Ovary (tissue), 9 donors: ENCODE data around the gene SEC23B. TPM values are rescaled to one million over a fixed set of nuclear protein-coding genes. Genes with fewer than 3 reads are reported as not detected.
A peak's percentile ranks its signal among the peaks of the same experiment; 100 is the strongest.
"Not testable (repeated sequence)": the region's sequence is repeated elsewhere in the genome, so short reads cannot be mapped to it uniquely, and the experiment has no call there.

Source experiments
- DNase-seq, 5 donors: peaks; one replicate each; pipeline ENCODE4 v3.0.0-alpha.2; 2019 to 2020
- H3K27ac ChIP-seq, 2 donors: fragments of 200-600 bp; one replicate each; pipeline versions ENCODE4 v1.5.1 to v1.8.0; 2019 to 2022
- H3K27me3 ChIP-seq: fragments of 200-600 bp; one replicate; pipeline ENCODE4 v1.8.0; 2022
- H3K36me3 ChIP-seq: fragments of 200-600 bp; sonication (generic); one replicate; pipeline ENCODE4 v1.5.1; 2019
- H3K4me1 ChIP-seq: one replicate; pipeline ENCODE4 v1.8.1; 2013; ENCODE audit warnings: mild to moderate bottlenecking, moderate library complexity; ENCODE audit not compliant: insufficient read depth
- H3K4me3 ChIP-seq: fragments of 200-600 bp; sonication (generic); one replicate; pipeline ENCODE4 v1.5.1; 2017
- H3K9me3 ChIP-seq, 2 donors: fragments of 200-600 bp in 1 of 2; sonication (generic) in 1 of 2; one replicate each; pipeline versions ENCODE4 v1.5.1 to v1.8.1; 2013 to 2019; ENCODE audit warnings: mild to moderate bottlenecking in 1 of 2, moderate library complexity in 1 of 2
- CTCF ChIP-seq, 3 donors: fragments of 450-650 bp in 2 of 3; fragments of 200-600 bp in 1 of 3; IDR thresholded peaks; one replicate each; pipeline versions ENCODE4 v1.5.1 to v1.8.0; 2016 to 2022; ENCODE audit warnings: antibody characterized with exemption in 3 of 3, mild to moderate bottlenecking in 1 of 3
- EP300 ChIP-seq: sonication (generic); formaldehyde crosslinking; IDR thresholded peaks from one replicate; pipeline ENCODE4 v1.6.1; 2017; ENCODE audit warnings: antibody characterized with exemption
- POLR2A ChIP-seq: fragments of 450-650 bp; IDR thresholded peaks from one replicate; pipeline ENCODE4 v1.6.1; 2017; ENCODE audit warnings: antibody characterized with exemption, mild to moderate bottlenecking, moderate library complexity
- WGBS, 3 donors: extraction: QIAGEN DNeasy Blood & Tissue Kit in 1 of 3; methylation state at CpG; one replicate each; pipeline versions ENCODE4 v1.1.5 to v1.1.7; 2013 to 2017; 5-methylcytosine and 5-hydroxymethylcytosine counted together
- intact Hi-C, 4 donors: fragments of 100-400 bp; cut with DNase I; formaldehyde crosslinking; loops; one replicate each; pipeline versions ENCODE4 v1.11.0 to v1.15.1; 2022 to 2023
- polyA plus RNA-seq, 2 donors: library from polyadenylated mRNA; stranded (reverse); fragments of 200-250 nt in 1 of 2; fragments of 350-450 nt in 1 of 2; fragmentation: Illumina TruSeq in 1 of 2; extraction: RNeasy Lipid Tissue Mini Kit (QIAGEN cat#74804) in 1 of 2; gene quantifications; one replicate each; pipeline ENCODE4 v1.2.3, GENCODE V29; 2013 to 2014
- total RNA-seq, 7 donors: library from RNA; depleted of rRNA in 2 of 7; stranded (reverse); fragments of >200 nt in 2 of 7; fragmentation: NEBNext Ultra II Directional in 3 of 7; extraction: Animal tissue kit (Norgen Biotek cat#: 25700) in 3 of 7; gene quantifications; one replicate each; pipeline versions ENCODE4 v1.1.0 to v1.2.4, GENCODE V29; 2016 to 2023
- donor health status: DM: no; HTN: no; CAD: no; lungs with moderate emphysema.
- donor health status: DM: no; HTN: no; CAD: no.
- donor health status: Bipolar disorder and iron deficiency.
- donor health status: DM: yes; HTN: yes; CAD: no.
- donor health status: DM: no; HTN: no; CAD: no.
- donor health status: DM: yes; HTN: yes; CAD: no.

Gene SEC23B
- total and polyA plus RNA-seq, 9 donors, result 11.2 to 48.0 (median 35.9) TPM

GRCh38 chr20:18488301-18488700 is 19.4 kb upstream of the SEC23B start:
- 96 to 99% (median 97%) methylated on average over 3 of the region's 3 CpGs for WGBS, 3 donors
- Histone ChIP-seq H3K27ac (no peak overlapping the region), H3K27me3 (no peaks in the 10 kb centered on the region), H3K36me3 (no peaks in the 10 kb centered on the region), H3K4me1 (no peaks in the 10 kb centered on the region), H3K4me3 (no peak overlapping the region), H3K9me3 (no peaks in the 10 kb centered on the region)
- DNase-seq, result no peak
- intact Hi-C loops, result no loop called here
- TF ChIP-seq EP300 (no peak), CTCF (IDR thresholded peaks at IDR 0.05) (no peak), POLR2A (no peak)

DNA sequence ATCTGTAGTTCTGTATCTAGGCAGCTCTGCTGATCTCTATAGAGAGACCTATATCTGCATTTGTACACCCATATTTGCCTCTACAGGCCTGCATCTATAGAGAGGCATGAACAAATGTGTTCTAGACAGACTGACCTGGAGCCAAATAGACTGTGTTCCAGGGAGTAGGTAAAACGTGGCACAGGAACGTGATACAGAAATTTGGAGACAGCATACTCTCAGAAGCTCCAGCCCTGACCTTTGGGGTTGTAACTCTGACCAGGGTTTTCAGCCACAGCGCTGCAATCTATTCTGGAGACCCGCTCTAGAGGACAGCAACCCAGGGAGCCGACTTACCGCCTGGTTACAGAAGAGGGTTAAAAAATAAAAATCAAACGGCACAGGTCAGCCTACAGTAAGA is 11.7 kb upstream of the SEC23B start:
- no peak for TF ChIP-seq CTCF (IDR thresholded peaks at IDR 0.05)
- TF ChIP-seq EP300, result no peak
- no peaks in the 10 kb centered on the region for H3K36me3 ChIP-seq
- no peak for DNase-seq
- peak overlapping the region in 1 of 2 donors; percentile 43 for H3K27ac ChIP-seq
- intact Hi-C loops, result no loop called here
- peaks cover 4% of the 10 kb centered on the region for H3K4me1 ChIP-seq
- H3K27me3 ChIP-seq, result no peaks in the 10 kb centered on the region
- 4 to 9% (median 5%) methylated on average over 7 of the region's 7 CpGs for WGBS, 3 donors
- peak overlapping the region; percentile 54 for H3K4me3 ChIP-seq
- H3K9me3 ChIP-seq, result no peaks in the 10 kb centered on the region

- H3K9me3 ChIP-seq, result no peaks in the 10 kb centered on the region
- H3K4me3 ChIP-seq, result peak within 1 kb of the TSS; percentile 54
Observed at GRCh38 chr20:18496740-18497592, 10.8 kb upstream of the SEC23B start, which contains the start of gene RBBP9. TSS of gene RBBP9 (minus strand) at chr20:18497225. CDS start at chr20:18497167, 58 bp downstream.

DNA sequence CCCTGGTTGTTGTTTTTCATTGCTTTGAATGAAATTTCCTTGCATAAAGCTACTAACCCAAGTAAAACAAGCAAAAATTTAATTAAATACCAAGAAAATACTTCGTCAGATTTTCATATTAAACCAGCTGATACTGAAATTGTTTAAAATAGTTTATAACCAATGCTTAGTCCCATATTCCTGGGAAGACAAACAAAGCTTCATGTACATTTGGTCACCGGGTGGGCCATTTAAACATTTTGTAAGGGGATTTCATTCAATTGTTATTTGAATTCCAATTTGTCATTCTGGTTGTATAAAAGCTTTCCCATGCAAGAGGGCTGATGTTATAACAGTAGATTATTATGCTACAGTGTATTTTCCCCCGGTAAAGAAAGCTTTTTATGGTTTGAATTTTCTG is 10.1 kb upstream of the SEC23B start:
- no peak for TF ChIP-seq CTCF (IDR thresholded peaks at IDR 0.05)
- H3K27ac ChIP-seq, result peak overlapping the region in 1 of 2 donors; percentile 63

More at GRCh38 chr20:18496740-18497592, 10.8 kb upstream of the SEC23B start, which contains the start of gene RBBP9:
- Histone ChIP-seq H3K36me3 (no peaks in the 10 kb centered on the region), H3K4me1 (peaks cover 4% of the 10 kb centered on the region), H3K27me3 (no peaks in the 10 kb centered on the region), H3K27ac (peak within 1 kb of the TSS; percentile 43 to 63)
- peak; percentile 79 to 89 (median 83) for DNase-seq
- WGBS, 3 donors, result 2 to 3% (median 3%) methylated on average over 31 of the region's 31 CpGs
- no peak for TF ChIP-seq EP300
- no peak for TF ChIP-seq POLR2A
- no peak for TF ChIP-seq CTCF (IDR thresholded peaks at IDR 0.05)
- intact Hi-C loops, result no loop called here

DNA sequence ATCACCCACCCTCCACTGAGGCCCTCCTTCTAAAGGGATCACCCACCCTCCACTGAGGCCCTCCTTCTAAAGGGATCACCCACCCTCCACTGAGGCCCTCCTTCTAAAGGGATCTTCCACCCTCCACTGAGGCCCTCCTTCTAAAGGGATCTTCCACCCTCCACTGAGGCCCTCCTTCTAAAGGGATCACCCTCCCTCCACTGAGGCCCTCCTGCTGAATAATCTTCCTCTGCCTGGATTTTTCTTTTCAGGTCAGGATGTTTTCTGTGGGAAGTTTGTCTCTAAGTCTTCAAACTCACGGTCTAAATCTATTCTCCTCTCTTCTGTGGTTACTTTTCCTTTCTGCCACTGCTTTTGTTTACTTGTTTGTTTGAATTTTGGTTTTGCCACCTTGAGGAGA is 6.1 kb upstream of the SEC23B start:
- H3K36me3 ChIP-seq, H3K9me3 ChIP-seq, intact Hi-C loops, H3K4me1 ChIP-seq, H3K27me3 ChIP-seq, H3K27ac ChIP-seq, DNase-seq, H3K4me3 ChIP-seq: not testable (repeated sequence)
- WGBS, 3 donors, result 71 to 77% (median 74%) methylated on average over 1 of the region's 1 CpG

More for the DNA sequence above, 10.1 kb upstream of the SEC23B start:
- DNase-seq, result no peak
- H3K36me3 ChIP-seq, result no peaks in the 10 kb centered on the region
- H3K4me1 ChIP-seq, result peaks cover 4% of the 10 kb centered on the region
- no peaks in the 10 kb centered on the region for H3K9me3 ChIP-seq
- no peaks in the 10 kb centered on the region for H3K27me3 ChIP-seq
- H3K4me3 ChIP-seq, result no peak overlapping the region
- WGBS, 3 donors, result 89 to 96% (median 93%) methylated on average over 3 of the region's 3 CpGs
- intact Hi-C loops, result no loop called here
